Adrenal gland (tissue), 5 donors: ENCODE data around the gene SYNE1.

ENCODE experiments used
- CTCF ChIP-seq, 6 experiments: fragments of 450-650 bp in 4 of 6; fragments of 200-600 bp in 2 of 6; sonication (generic) in 1 of 6; IDR thresholded peaks; 1 replicate in 5 of 6; 2 replicates in 1 of 6; pipeline versions ENCODE4 v1.5.1 to v1.8.0; 2016 to 2021; ENCODE audit warnings: antibody characterized with exemption in 6 of 6, mild to moderate bottlenecking in 2 of 6, moderate library complexity in 1 of 6
- POLR2A ChIP-seq, 2 donors: fragments of 450-650 bp; IDR thresholded peaks; one replicate each; pipeline ENCODE4 v1.6.1; 2017; ENCODE audit warnings: antibody characterized with exemption in 2 of 2, mild to moderate bottlenecking in 2 of 2, moderate library complexity in 1 of 2
- donor health status: DM: no; HTN: no; CAD: no.

DNA sequence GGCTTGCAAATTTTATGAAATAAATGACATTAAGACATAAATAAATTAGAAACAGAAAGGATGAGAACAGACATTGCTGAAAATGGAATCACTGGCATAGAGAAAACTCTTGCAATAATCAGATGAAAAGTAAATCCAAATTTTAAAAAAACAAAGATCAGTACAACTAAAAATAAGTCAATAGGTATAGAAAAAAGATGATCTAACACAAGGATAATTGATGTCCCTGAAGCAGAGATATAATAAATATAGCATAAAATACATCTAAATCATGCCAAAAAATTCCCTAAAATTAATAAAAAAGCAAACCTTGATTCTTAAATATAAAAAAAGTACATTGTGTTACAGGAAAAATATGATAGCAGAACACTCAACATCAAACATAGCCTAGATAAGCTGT, 379.6 kb downstream of the SYNE1 start:
- TF ChIP-seq CTCF (IDR thresholded peaks at IDR 0.05) (no peak), POLR2A (IDR thresholded peaks at IDR 0.05) (no peak)
